K562 (cell line): ENCODE data around the gene TMEM101. TPM values are rescaled to one million over a fixed set of nuclear protein-coding genes. Genes with fewer than 3 reads are reported as not detected.

Experiments
- ATAC-seq: fragments of 200-7000 bp; cut with Tn5 transposase; 3 replicates; pipeline ENCODE4 v1.9.1; 2020; ENCODE audit warnings: moderate library complexity
- BruUV-seq: library from RNA; stranded (reverse); fragments of 400-500 nt; replicated peaks from 2 replicates; lab custom pipeline; 2021; lab: Mats Ljungman, UMichigan
- CTCF ChIA-PET: fragments of 300-600 bp; formaldehyde crosslinking; extraction: SDS; loops from one replicate; lab custom pipeline; 2021; ENCODE audit warnings: low intra/inter-chr PET ratio; lab: Yijun Ruan, JAX
- POLR2A ChIA-PET: fragments of 300-600, 350-650 bp; sonication (Branson Sonifier 250); formaldehyde crosslinking; extraction: SDS; loops from one replicate; lab custom pipeline; 2021; ENCODE audit warnings: antibody characterized with exemption, inconsistent platforms; lab: Yijun Ruan, JAX
- DNase-seq, 4 experiments: peaks; one replicate each; pipeline versions ENCODE4 v3.0.0 to v3.0.0-alpha.2; 2011 to 2018; ENCODE audit warnings: low spot score in 3 of 4, mixed read lengths in 3 of 4; ENCODE audit errors: extremely low read depth in 1 of 4
- FAIRE-seq: peaks from 2 replicates; lab custom pipeline; 2011; peaks lifted over from hg19 to GRCh38; lab: Jason Lieb, UNC
- H2AFZ ChIP-seq: 2 replicates; pipeline ENCODE4 v1.6.0; 2011; ENCODE audit warnings: low read depth, low read length, control low read depth, inconsistent platforms
- H3K27ac ChIP-seq: fragments of 200-600 bp; 3 replicates; pipeline ENCODE4 v1.8.0; 2011; ENCODE audit warnings: low read depth, mild to moderate bottlenecking, control low read depth, inconsistent platforms, low read length, moderate library complexity, mixed read lengths; ENCODE audit errors: extremely low read depth
- H3K27me3 ChIP-seq, 2 experiments: fragments of 300-600 bp in 1 of 2; 2 replicates in 1 of 2; 3 replicates in 1 of 2; pipeline versions ENCODE4 v1.6.0 to v1.8.0; 2011; ENCODE audit warnings: inconsistent platforms in 2 of 2, low read length in 2 of 2, mild to moderate bottlenecking in 1 of 2, mixed read lengths in 1 of 2, moderate library complexity in 1 of 2; ENCODE audit not compliant: control insufficient read depth in 2 of 2, insufficient read depth in 2 of 2
- H3K36me3 ChIP-seq: fragments of 300-600 bp; 3 replicates; pipeline ENCODE4 v1.8.0; 2011; ENCODE audit warnings: mild to moderate bottlenecking, low read length, inconsistent platforms; ENCODE audit not compliant: control insufficient read depth, insufficient read depth
- H3K4me1 ChIP-seq, 2 experiments: fragments of 200-600 bp in 1 of 2; replicated peaks in 1 of 2; 2 replicates in 1 of 2; 3 replicates in 1 of 2; pipeline versions ENCODE4 v1.5.1 to v1.8.0; 2011; ENCODE audit warnings: inconsistent platforms in 2 of 2, low read length in 2 of 2, mild to moderate bottlenecking in 1 of 2, mixed read lengths in 1 of 2, moderate library complexity in 1 of 2; ENCODE audit not compliant: control insufficient read depth in 2 of 2, insufficient read depth in 2 of 2
- H3K4me2 ChIP-seq: 2 replicates; pipeline ENCODE4 v1.6.1; 2011; ENCODE audit warnings: low read length, control low read depth, inconsistent platforms, mixed read lengths; ENCODE audit not compliant: insufficient read depth
- H3K4me3 ChIP-seq: fragments of 200-600 bp; sonication (generic), shearing (Covaris generic); 2 replicates; pipeline ENCODE4 v1.5.1; 2016; ENCODE audit warnings: control low read depth, inconsistent platforms
- H3K79me2 ChIP-seq: fragments of 200-600 bp; 3 replicates; pipeline ENCODE4 v1.8.0; 2011; ENCODE audit warnings: low read length, inconsistent platforms; ENCODE audit not compliant: control insufficient read depth, insufficient read depth
- H3K9ac ChIP-seq, 2 experiments: 2 replicates each; pipeline versions ENCODE4 v1.6.0 to v1.6.1; 2011; ENCODE audit warnings: low read depth in 2 of 2, low read length in 2 of 2, control low read depth in 1 of 2, inconsistent platforms in 1 of 2, mild to moderate bottlenecking in 1 of 2, mixed read lengths in 1 of 2; ENCODE audit not compliant: insufficient read depth in 1 of 2
- H3K9me1 ChIP-seq: one replicate; pipeline ENCODE4 v1.6.0; 2011; ENCODE audit warnings: inconsistent platforms, mild to moderate bottlenecking, low read length, moderate library complexity; ENCODE audit not compliant: control insufficient read depth, insufficient read depth
- H3K9me3 ChIP-seq: replicated peaks from 2 replicates; pipeline ENCODE4 v1.5.1; 2011; ENCODE audit warnings: low read depth, low read length, inconsistent platforms; ENCODE audit not compliant: control insufficient read depth, insufficient read depth
- H4K20me1 ChIP-seq: replicated peaks from 2 replicates; pipeline ENCODE4 v1.6.1; 2011; ENCODE audit warnings: low read length, inconsistent platforms, mixed read lengths; ENCODE audit not compliant: control insufficient read depth, insufficient read depth
- ARNT ChIP-seq, 2 experiments: fragments of 450-650 bp; IDR thresholded peaks; 2 replicates each; pipeline ENCODE4 v1.6.1; 2016; ENCODE audit warnings: mild to moderate bottlenecking in 1 of 2
- ESRRA ChIP-seq: fragments of 450-650 bp; IDR thresholded peaks from 2 replicates; pipeline ENCODE4 v1.6.1; 2014; ENCODE audit warnings: low read depth, mild to moderate bottlenecking, moderate library complexity, borderline replicate concordance
- HDAC6 ChIP-seq: IDR thresholded peaks from 2 replicates; pipeline ENCODE4 v1.6.1; 2012; ENCODE audit warnings: low read depth, mild to moderate bottlenecking, control low read depth, inconsistent platforms, low read length, moderate library complexity
- WGBS: fragments of 100-300 bp; shearing (Covaris generic); methylation state at CpG from one replicate; pipeline ENCODE4 v1.1.6; 2016; ENCODE audit warnings: low coverage, mixed read lengths; ENCODE audit not compliant: insufficient coverage; ENCODE audit errors: missing lambda C conversion rate; 5-methylcytosine and 5-hydroxymethylcytosine counted together
- in situ Hi-C: fragments of 300-500 bp; cut with MboI; formaldehyde crosslinking; loops from 4 replicates; pipeline ENCODE4 v1.15.0; 2018; ENCODE audit warnings: inconsistent platforms, mixed read lengths
- intact Hi-C: fragments of 100-400 bp; cut with micrococcal nuclease; formaldehyde crosslinking; loops from 2 replicates; pipeline ENCODE4 v1.14.2; 2022
- polyA plus RNA-seq, 8 experiments: library from polyadenylated mRNA; depleted of rRNA in 4 of 8; stranded (reverse) in 5 of 8; unstranded in 3 of 8; fragments of >200 nt; fragmentation: Nextera tagmentation in 2 of 8; fragmentation: Illumina TruSeq in 1 of 8; extraction: Ambion mirVana in 2 of 8; extraction: Trizol in 1 of 8; gene quantifications; 2 replicates each; pipeline versions ENCODE4 v1.2.1 to v1.2.3, GENCODE V29; 2011 to 2014; ENCODE audit warnings: inconsistent platforms in 1 of 8, missing spikeins in 1 of 8
- total RNA-seq, 7 experiments: library from RNA; depleted of rRNA in 6 of 7; stranded (reverse); fragments of >200 nt in 6 of 7; fragmentation: Illumina TruSeq in 2 of 7; extraction: Trizol in 2 of 7; gene quantifications; 2 replicates each; pipeline versions ENCODE4 v1.2.1 to v1.2.3, GENCODE V29; 2011 to 2021; ENCODE audit warnings: low replicate concordance in 1 of 7

The TMEM101 gene
- total and polyA plus RNA-seq, 9 of the 15 experiments (the other 6 are each of a cell fraction or from before 2014, with no cell fraction given), result 21.2 to 110 (median 37.8) TPM

DNA sequence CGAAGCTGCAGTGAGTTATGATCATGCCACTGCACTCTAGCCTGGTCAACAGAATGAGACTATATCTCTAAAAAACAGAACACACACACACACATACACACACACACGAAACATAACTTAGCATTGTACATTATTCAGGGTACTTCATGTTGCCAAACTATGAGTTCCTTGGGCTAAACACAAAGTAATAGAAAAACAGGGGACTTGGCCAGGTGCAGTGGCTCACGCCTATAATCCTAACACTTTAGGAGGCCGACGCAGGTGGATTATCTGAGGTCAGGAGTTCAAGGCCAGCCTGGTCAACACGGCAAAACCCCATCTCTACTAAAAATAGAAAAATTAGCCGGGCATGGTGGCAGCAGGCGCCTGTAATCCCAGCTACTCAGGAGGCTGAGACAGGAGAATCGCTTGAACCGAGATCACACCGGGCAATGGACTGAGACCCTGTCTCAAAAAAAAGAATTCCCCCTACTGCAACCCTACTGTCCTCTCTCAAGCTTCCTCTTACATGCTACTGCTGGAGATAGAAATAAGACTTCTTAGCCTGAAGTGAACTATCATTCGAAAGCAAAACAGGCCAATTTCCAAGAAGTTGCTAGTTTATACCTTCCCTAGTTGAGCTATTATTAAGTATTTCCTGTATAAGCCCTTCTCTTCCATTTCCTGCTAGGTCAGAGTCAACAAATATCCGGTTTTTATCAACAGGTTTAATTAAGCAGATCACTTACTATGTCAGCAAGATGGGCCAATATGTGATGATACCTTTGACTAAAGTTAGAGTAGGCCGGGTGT, 44.5 kb upstream of the TMEM101 start:
- in situ Hi-C loops (no loop called here), intact Hi-C loops (no loop called here)
- ChIA-PET CTCF (no interaction called here), POLR2A (interaction anchor here (0.5 kb wide), 1 partner anchor 149 kb away, joined by 6 read pairs; no protein-coding TSS in a partner anchor)
- FAIRE-seq (no peak), DNase-seq (no peak), ATAC-seq (no peak)
- H2AFZ ChIP-seq, result no peak overlapping the region
- H3K4me1 ChIP-seq, result peaks cover 0 to 6% of the 10 kb centered on the region in 2 experiments; a peak in 3 of 5 replicates
- H3K27ac ChIP-seq, result no peak overlapping the region; the same call in 2 of the 3 replicates
- no peaks in the 10 kb centered on the region for H3K9me1 ChIP-seq
- peaks cover 5% of the 10 kb centered on the region; the same call in 1 of the 2 replicates for H4K20me1 ChIP-seq
- 86% methylated on average over 14 of the region's 14 CpGs for WGBS
- TF ChIP-seq HDAC6 (no peak), ESRRA (no peak), ARNT (IDR thresholded peaks at IDR 0.05) (no peak)
- BruUV-seq, result no TSS peak
- H3K36me3 ChIP-seq, result peaks cover 88% of the 10 kb centered on the region
- H3K9me3 ChIP-seq, result no peaks in the 10 kb centered on the region
- no peak overlapping the region for H3K9ac ChIP-seq
- peaks cover 88% of the 10 kb centered on the region for H3K79me2 ChIP-seq
- H3K4me2 ChIP-seq, result no peak overlapping the region
- no peak overlapping the region for H3K4me3 ChIP-seq
- no peaks in the 10 kb centered on the region for H3K27me3 ChIP-seq
